WTC11 (cell line): ENCODE results near the gene CBX1. TPM values are rescaled to one million over a fixed set of nuclear protein-coding genes. Genes with fewer than 3 reads are reported as not detected.

Source experiments
- ATAC-seq: fragments of 200-7000 bp; cut with Tn5 transposase; 2 replicates; pipeline ENCODE4 v1.10.0; 2021; ENCODE audit warnings: mild to moderate bottlenecking, moderate library complexity
- CTCF ChIA-PET: fragments of 300-600 bp; sonication (Branson Sonifier 250); formaldehyde crosslinking; loops from one replicate; lab custom pipeline; 2021; ENCODE audit warnings: antibody characterized with exemption; lab: Charles Lee
- POLR2A ChIA-PET: fragments of 350-600 bp; sonication (Branson Sonifier 250); formaldehyde crosslinking; loops from one replicate; lab custom pipeline; 2021; ENCODE audit warnings: antibody characterized with exemption; lab: Charles Lee
- DNase-seq: peaks from one replicate; pipeline ENCODE4 v3.0.0; 2021; ENCODE audit warnings: low spot score
- H3K27ac Mint-ChIP-seq: 2 replicates; pipeline ENCODE4 v1.8.0; 2021; ENCODE audit warnings: mixed read lengths
- H3K27me3 Mint-ChIP-seq: 2 replicates; pipeline ENCODE4 v1.8.0; 2021; ENCODE audit warnings: low read depth, mild to moderate bottlenecking, moderate library complexity, mixed read lengths
- H3K36me3 Mint-ChIP-seq: 2 replicates; pipeline ENCODE4 v1.8.0; 2021; ENCODE audit warnings: mixed read lengths
- H3K4me1 Mint-ChIP-seq: 2 replicates; pipeline ENCODE4 v1.8.0; 2022; ENCODE audit warnings: mixed read lengths
- H3K4me3 Mint-ChIP-seq: 2 replicates; pipeline ENCODE4 v1.8.0; 2021; ENCODE audit warnings: mild to moderate bottlenecking, moderate library complexity, mixed read lengths
- H3K9me3 Mint-ChIP-seq: 2 replicates; pipeline ENCODE4 v1.8.0; 2021; ENCODE audit warnings: mixed read lengths
- ATF1 ChIP-seq: sonication (generic); formaldehyde crosslinking; IDR thresholded peaks from 2 replicates; pipeline ENCODE4 v1.8.1; 2023; ENCODE audit warnings: mild to moderate bottlenecking, moderate library complexity, missing genetic modification reagents
- ATF2 ChIP-seq: sonication (generic); formaldehyde crosslinking; IDR thresholded peaks from 2 replicates; pipeline ENCODE4 v1.8.1; 2022; ENCODE audit warnings: low read depth, missing genetic modification reagents, borderline replicate concordance
- ETV6 ChIP-seq: sonication (generic); formaldehyde crosslinking; IDR thresholded peaks from 2 replicates; pipeline ENCODE4 v1.8.1; 2022; ENCODE audit warnings: mild to moderate bottlenecking, missing genetic modification reagents
- FOXJ3 ChIP-seq: sonication (generic); formaldehyde crosslinking; IDR thresholded peaks from 2 replicates; pipeline ENCODE4 v1.9.0; 2021; ENCODE audit warnings: missing genetic modification reagents, mild to moderate bottlenecking, borderline replicate concordance
- GRHL2 ChIP-seq: fragments of 250-450 bp; sonication (Bioruptor Pico); IDR thresholded peaks from 2 replicates; pipeline ENCODE4 v1.8.0; 2022; ENCODE audit warnings: mild to moderate bottlenecking, moderate library complexity; ENCODE audit not compliant: insufficient replicate concordance, severe bottlenecking
- IRF2 ChIP-seq: sonication (generic); formaldehyde crosslinking; IDR thresholded peaks from 2 replicates; pipeline ENCODE4 v1.8.0; 2022; ENCODE audit warnings: low read depth, missing genetic modification reagents, borderline replicate concordance
- MXD4 ChIP-seq: fragments of 250-450 bp; sonication (Bioruptor Pico); IDR thresholded peaks from 2 replicates; pipeline ENCODE4 v1.8.0; 2021; ENCODE audit warnings: mild to moderate bottlenecking, moderate library complexity, borderline replicate concordance
- NFATC4 ChIP-seq: fragments of 250-450 bp; sonication (Bioruptor Pico); IDR thresholded peaks from 2 replicates; pipeline ENCODE4 v1.9.0; 2021; ENCODE audit warnings: mild to moderate bottlenecking
- NFE2L1 ChIP-seq: sonication (generic); formaldehyde crosslinking; IDR thresholded peaks from 2 replicates; pipeline ENCODE4 v1.8.1; 2023; ENCODE audit warnings: missing genetic modification reagents
- NFYB ChIP-seq: sonication (generic); formaldehyde crosslinking; conservative IDR thresholded peaks from 2 replicates; pipeline ENCODE4 v1.8.0; 2022; ENCODE audit warnings: low read depth, missing genetic modification reagents
- NR3C1 ChIP-seq: sonication (generic); formaldehyde crosslinking; conservative IDR thresholded peaks from 2 replicates; pipeline ENCODE4 v1.8.1; 2023; ENCODE audit warnings: low read depth, mild to moderate bottlenecking, missing genetic modification reagents
- SMAD4 ChIP-seq: sonication (generic); formaldehyde crosslinking; IDR thresholded peaks from 2 replicates; pipeline ENCODE4 v1.8.0; 2022; ENCODE audit warnings: mild to moderate bottlenecking, missing genetic modification reagents
- SP1 ChIP-seq: sonication (generic); formaldehyde crosslinking; conservative IDR thresholded peaks from 2 replicates; pipeline ENCODE4 v1.8.1; 2022; ENCODE audit warnings: missing genetic modification reagents
- USF1 ChIP-seq: sonication (generic); formaldehyde crosslinking; IDR thresholded peaks from 2 replicates; pipeline ENCODE4 v1.8.0; 2022; ENCODE audit warnings: mild to moderate bottlenecking, missing genetic modification reagents
- ZNF219 ChIP-seq: sonication (generic); formaldehyde crosslinking; IDR thresholded peaks from 2 replicates; pipeline ENCODE4 v1.8.0; 2023; ENCODE audit warnings: missing genetic modification reagents, mild to moderate bottlenecking, borderline replicate concordance
- ZNF263 ChIP-seq: sonication (generic); formaldehyde crosslinking; IDR thresholded peaks from 2 replicates; pipeline ENCODE4 v1.8.1; 2022; ENCODE audit warnings: low read depth, mild to moderate bottlenecking, moderate library complexity, missing genetic modification reagents
- ZSCAN18 ChIP-seq: fragments of 250-450 bp; sonication (Bioruptor Pico); IDR thresholded peaks from 2 replicates; pipeline ENCODE4 v2.1.2; 2022; ENCODE audit warnings: mild to moderate bottlenecking, moderate library complexity
- total RNA-seq: library from RNA; stranded (reverse); gene quantifications from 3 replicates; pipeline ENCODE4 v1.2.3, GENCODE V29; 2021
- TF ChIP-seq, protein P1 (sequence below): sonication (generic); formaldehyde crosslinking; IDR thresholded peaks from 2 replicates; pipeline ENCODE4 v1.8.1; 2023; ENCODE audit warnings: mild to moderate bottlenecking, missing genetic modification reagents
- TF ChIP-seq, protein P2 (sequence below): sonication (generic); formaldehyde crosslinking; IDR thresholded peaks from 2 replicates; pipeline ENCODE4 v1.8.1; 2023; ENCODE audit warnings: mild to moderate bottlenecking, moderate library complexity, missing genetic modification reagents
- TF ChIP-seq, protein P3 (sequence below): sonication (generic); formaldehyde crosslinking; IDR thresholded peaks from 2 replicates; pipeline ENCODE4 v1.8.0; 2023; ENCODE audit warnings: mild to moderate bottlenecking, missing genetic modification reagents
- TF ChIP-seq, protein P4 (sequence below): sonication (generic); formaldehyde crosslinking; IDR thresholded peaks from 2 replicates; pipeline ENCODE4 v1.8.1; 2023; ENCODE audit warnings: mild to moderate bottlenecking, missing genetic modification reagents, moderate library complexity
- TF ChIP-seq, protein P5 (sequence below): sonication (generic); formaldehyde crosslinking; IDR thresholded peaks from 2 replicates; pipeline ENCODE4 v1.8.0; 2022; ENCODE audit warnings: mild to moderate bottlenecking, missing genetic modification reagents
- TF ChIP-seq, protein P6 (sequence below): sonication (generic); formaldehyde crosslinking; IDR thresholded peaks from 2 replicates; pipeline ENCODE4 v1.8.1; 2023; ENCODE audit warnings: mild to moderate bottlenecking, missing genetic modification reagents, moderate library complexity

The CBX1 gene
- total RNA-seq, 1 experiment from 2014 or later: 162 TPM

- Mint-ChIP-seq H3K9me3 (no peaks in the 10 kb centered on the region), H3K4me3 (peak overlapping the region; percentile 74), H3K27ac (no peak overlapping the region), H3K4me1 (peaks cover 25% of the 10 kb centered on the region), H3K36me3 (no peaks in the 10 kb centered on the region), H3K27me3 (peaks cover 40% of the 10 kb centered on the region)
- ChIA-PET POLR2A (interaction anchor here (0.6 to 2.4 kb wide), 3 partner anchors 23 to 49 kb away, joined by 7 to 22 read pairs (median 12); partner anchors contain the start of gene NFE2L1), CTCF (interaction anchor here (0.5 to 3.8 kb wide), 55 partner anchors 11 to 611 kb away, joined by 3 to 108 read pairs (median 4); partner anchors contain the start of genes CBX1, CDK5RAP3, NFE2L1 and PNPO)
- DNase-seq (peak; percentile 98), ATAC-seq (peak; percentile 62)
- no peak for TF ChIP-seq IRF2 (CRISPR knock-in tag)
- TF ChIP-seq GRHL2 (CRISPR knock-in tag): no peak
- no peak for TF ChIP-seq ZSCAN18 (CRISPR knock-in tag)
- TF ChIP-seq SMAD4: no peak
- TF ChIP-seq NR3C1 (CRISPR knock-in tag): no peak
- TF ChIP-seq ATF2: no peak
- 0 out of 2 replicates have a peak, but pooled peaks have one; percentile 23 for TF ChIP-seq ETV6
- 0 out of 2 replicates have a peak, but pooled peaks have one; percentile 45 for TF ChIP-seq NFE2L1 (CRISPR knock-in tag)
- TF ChIP-seq SP1 (CRISPR knock-in tag): peak; percentile 85
- TF ChIP-seq, protein P1, sequence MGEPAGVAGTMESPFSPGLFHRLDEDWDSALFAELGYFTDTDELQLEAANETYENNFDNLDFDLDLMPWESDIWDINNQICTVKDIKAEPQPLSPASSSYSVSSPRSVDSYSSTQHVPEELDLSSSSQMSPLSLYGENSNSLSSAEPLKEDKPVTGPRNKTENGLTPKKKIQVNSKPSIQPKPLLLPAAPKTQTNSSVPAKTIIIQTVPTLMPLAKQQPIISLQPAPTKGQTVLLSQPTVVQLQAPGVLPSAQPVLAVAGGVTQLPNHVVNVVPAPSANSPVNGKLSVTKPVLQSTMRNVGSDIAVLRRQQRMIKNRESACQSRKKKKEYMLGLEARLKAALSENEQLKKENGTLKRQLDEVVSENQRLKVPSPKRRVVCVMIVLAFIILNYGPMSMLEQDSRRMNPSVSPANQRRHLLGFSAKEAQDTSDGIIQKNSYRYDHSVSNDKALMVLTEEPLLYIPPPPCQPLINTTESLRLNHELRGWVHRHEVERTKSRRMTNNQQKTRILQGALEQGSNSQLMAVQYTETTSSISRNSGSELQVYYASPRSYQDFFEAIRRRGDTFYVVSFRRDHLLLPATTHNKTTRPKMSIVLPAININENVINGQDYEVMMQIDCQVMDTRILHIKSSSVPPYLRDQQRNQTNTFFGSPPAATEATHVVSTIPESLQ (CRISPR knock-in tag): no peak
- TF ChIP-seq NFYB: peak; percentile 12; the same call in 1 of the 2 replicates
- TF ChIP-seq, protein P2, sequence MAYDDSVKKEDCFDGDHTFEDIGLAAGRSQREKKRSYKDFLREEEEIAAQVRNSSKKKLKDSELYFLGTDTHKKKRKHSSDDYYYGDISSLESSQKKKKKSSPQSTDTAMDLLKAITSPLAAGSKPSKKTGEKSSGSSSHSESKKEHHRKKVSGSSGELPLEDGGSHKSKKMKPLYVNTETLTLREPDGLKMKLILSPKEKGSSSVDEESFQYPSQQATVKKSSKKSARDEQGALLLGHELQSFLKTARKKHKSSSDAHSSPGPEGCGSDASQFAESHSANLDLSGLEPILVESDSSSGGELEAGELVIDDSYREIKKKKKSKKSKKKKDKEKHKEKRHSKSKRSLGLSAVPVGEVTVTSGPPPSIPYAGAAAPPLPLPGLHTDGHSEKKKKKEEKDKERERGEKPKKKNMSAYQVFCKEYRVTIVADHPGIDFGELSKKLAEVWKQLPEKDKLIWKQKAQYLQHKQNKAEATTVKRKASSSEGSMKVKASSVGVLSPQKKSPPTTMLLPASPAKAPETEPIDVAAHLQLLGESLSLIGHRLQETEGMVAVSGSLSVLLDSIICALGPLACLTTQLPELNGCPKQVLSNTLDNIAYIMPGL (CRISPR knock-in tag): 0 out of 2 replicates have a peak, but pooled peaks have one; percentile 39
- no peak for TF ChIP-seq NFATC4 (CRISPR knock-in tag)
- no peak for TF ChIP-seq MXD4
- TF ChIP-seq USF1: peak; percentile 50
- no peak for TF ChIP-seq ZNF219 (CRISPR knock-in tag)
- no peak for TF ChIP-seq ATF1 (CRISPR knock-in tag)
- no peak for TF ChIP-seq ZNF263 (CRISPR knock-in tag)
- TF ChIP-seq, protein P3, sequence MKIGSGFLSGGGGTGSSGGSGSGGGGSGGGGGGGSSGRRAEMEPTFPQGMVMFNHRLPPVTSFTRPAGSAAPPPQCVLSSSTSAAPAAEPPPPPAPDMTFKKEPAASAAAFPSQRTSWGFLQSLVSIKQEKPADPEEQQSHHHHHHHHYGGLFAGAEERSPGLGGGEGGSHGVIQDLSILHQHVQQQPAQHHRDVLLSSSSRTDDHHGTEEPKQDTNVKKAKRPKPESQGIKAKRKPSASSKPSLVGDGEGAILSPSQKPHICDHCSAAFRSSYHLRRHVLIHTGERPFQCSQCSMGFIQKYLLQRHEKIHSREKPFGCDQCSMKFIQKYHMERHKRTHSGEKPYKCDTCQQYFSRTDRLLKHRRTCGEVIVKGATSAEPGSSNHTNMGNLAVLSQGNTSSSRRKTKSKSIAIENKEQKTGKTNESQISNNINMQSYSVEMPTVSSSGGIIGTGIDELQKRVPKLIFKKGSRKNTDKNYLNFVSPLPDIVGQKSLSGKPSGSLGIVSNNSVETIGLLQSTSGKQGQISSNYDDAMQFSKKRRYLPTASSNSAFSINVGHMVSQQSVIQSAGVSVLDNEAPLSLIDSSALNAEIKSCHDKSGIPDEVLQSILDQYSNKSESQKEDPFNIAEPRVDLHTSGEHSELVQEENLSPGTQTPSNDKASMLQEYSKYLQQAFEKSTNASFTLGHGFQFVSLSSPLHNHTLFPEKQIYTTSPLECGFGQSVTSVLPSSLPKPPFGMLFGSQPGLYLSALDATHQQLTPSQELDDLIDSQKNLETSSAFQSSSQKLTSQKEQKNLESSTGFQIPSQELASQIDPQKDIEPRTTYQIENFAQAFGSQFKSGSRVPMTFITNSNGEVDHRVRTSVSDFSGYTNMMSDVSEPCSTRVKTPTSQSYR (CRISPR knock-in tag): no peak
- TF ChIP-seq FOXJ3 (CRISPR knock-in tag): no peak
- TF ChIP-seq, protein P4, sequence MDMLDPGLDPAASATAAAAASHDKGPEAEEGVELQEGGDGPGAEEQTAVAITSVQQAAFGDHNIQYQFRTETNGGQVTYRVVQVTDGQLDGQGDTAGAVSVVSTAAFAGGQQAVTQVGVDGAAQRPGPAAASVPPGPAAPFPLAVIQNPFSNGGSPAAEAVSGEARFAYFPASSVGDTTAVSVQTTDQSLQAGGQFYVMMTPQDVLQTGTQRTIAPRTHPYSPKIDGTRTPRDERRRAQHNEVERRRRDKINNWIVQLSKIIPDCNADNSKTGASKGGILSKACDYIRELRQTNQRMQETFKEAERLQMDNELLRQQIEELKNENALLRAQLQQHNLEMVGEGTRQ: peak; percentile 63
- TF ChIP-seq, protein P5, sequence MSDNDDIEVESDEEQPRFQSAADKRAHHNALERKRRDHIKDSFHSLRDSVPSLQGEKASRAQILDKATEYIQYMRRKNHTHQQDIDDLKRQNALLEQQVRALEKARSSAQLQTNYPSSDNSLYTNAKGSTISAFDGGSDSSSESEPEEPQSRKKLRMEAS (CRISPR knock-in tag): peak; percentile 54; the same call in 1 of the 2 replicates
- TF ChIP-seq, protein P6, sequence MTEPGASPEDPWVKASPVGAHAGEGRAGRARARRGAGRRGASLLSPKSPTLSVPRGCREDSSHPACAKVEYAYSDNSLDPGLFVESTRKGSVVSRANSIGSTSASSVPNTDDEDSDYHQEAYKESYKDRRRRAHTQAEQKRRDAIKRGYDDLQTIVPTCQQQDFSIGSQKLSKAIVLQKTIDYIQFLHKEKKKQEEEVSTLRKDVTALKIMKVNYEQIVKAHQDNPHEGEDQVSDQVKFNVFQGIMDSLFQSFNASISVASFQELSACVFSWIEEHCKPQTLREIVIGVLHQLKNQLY (CRISPR knock-in tag): no peak
Observed at GRCh38 chr17:48025040-48025903, 76.0 kb downstream of the CBX1 start.
